Common myeloid progenitor, CD34-positive (primary cell): ENCODE data around the gene REXO1.

Source experiments
- CTCF ChIA-PET: fragments of 350-600 bp; sonication (Branson Sonifier 250); formaldehyde crosslinking; loops from one replicate; lab custom pipeline; 2021; ENCODE audit warnings: antibody characterized with exemption; lab: Charles Lee
- POLR2A ChIA-PET: fragments of 350-600 bp; sonication (Branson Sonifier 250); formaldehyde crosslinking; loops from one replicate; lab custom pipeline; 2021; ENCODE audit warnings: antibody characterized with exemption; lab: Charles Lee
- DNase-seq, 3 donors: peaks; one replicate each; pipeline versions ENCODE4 v3.0.0 to v3.0.0-alpha.2; 2013
- H3K27ac ChIP-seq, 2 experiments: 1 replicate in 1 of 2; 2 replicates in 1 of 2; pipeline ENCODE4 v1.7.0; 2013; ENCODE audit warnings: inconsistent platforms in 2 of 2, low read length in 2 of 2, mild to moderate bottlenecking in 2 of 2, low read depth in 1 of 2, moderate library complexity in 1 of 2; ENCODE audit not compliant: severe bottlenecking in 2 of 2, insufficient read depth in 1 of 2, poor library complexity in 1 of 2
- H3K27me3 ChIP-seq, 5 experiments: replicated peaks in 2 of 5; 1 replicate in 3 of 5; 2 replicates in 2 of 5; pipeline versions ENCODE4 v1.6.1 to v1.7.0; 2013; ENCODE audit warnings: low read length in 4 of 5, mild to moderate bottlenecking in 2 of 5, moderate library complexity in 2 of 5, inconsistent platforms in 1 of 5; ENCODE audit not compliant: insufficient read depth in 5 of 5, control insufficient read depth in 4 of 5
- H3K36me3 ChIP-seq, 4 experiments: 1 replicate in 2 of 4; 2 replicates in 2 of 4; pipeline versions ENCODE4 v1.6.1 to v1.7.0; 2013; ENCODE audit warnings: low read length in 3 of 4, control low read depth in 1 of 4, mild to moderate bottlenecking in 1 of 4; ENCODE audit not compliant: control insufficient read depth in 4 of 4, insufficient read depth in 4 of 4
- H3K4me1 ChIP-seq, 4 experiments: 1 replicate in 3 of 4; 2 replicates in 1 of 4; pipeline versions ENCODE4 v1.6.1 to v1.7.1; 2013; ENCODE audit warnings: low read length in 3 of 4, mild to moderate bottlenecking in 3 of 4, control low read depth in 1 of 4, inconsistent platforms in 1 of 4, moderate library complexity in 1 of 4; ENCODE audit not compliant: control insufficient read depth in 4 of 4, insufficient read depth in 4 of 4; ENCODE audit errors: control extremely low read depth in 1 of 4
- H3K4me3 ChIP-seq, 7 experiments: 1 replicate in 4 of 7; 2 replicates in 3 of 7; pipeline versions ENCODE4 v1.5.1 to v1.7.0; 2013; ENCODE audit warnings: mild to moderate bottlenecking in 7 of 7, low read length in 6 of 7, moderate library complexity in 6 of 7, inconsistent platforms in 2 of 7, low read depth in 2 of 7, control low read depth in 1 of 7; ENCODE audit not compliant: insufficient read depth in 4 of 7, control insufficient read depth in 1 of 7; ENCODE audit errors: extremely low read depth in 1 of 7
- H3K9me3 ChIP-seq, 5 experiments: 1 replicate in 4 of 5; 2 replicates in 1 of 5; pipeline versions ENCODE4 v1.6.1 to v1.7.1; 2013; ENCODE audit warnings: low read length in 4 of 5, mild to moderate bottlenecking in 2 of 5, inconsistent platforms in 1 of 5, low read depth in 1 of 5, moderate library complexity in 1 of 5; ENCODE audit not compliant: control insufficient read depth in 4 of 5, insufficient read depth in 2 of 5; ENCODE audit errors: control extremely low read depth in 1 of 5
- WGBS: methylation state at CpG from one replicate; pipeline ENCODE4 v1.1.5; 2013; ENCODE audit not compliant: insufficient coverage; 5-methylcytosine and 5-hydroxymethylcytosine counted together

REXO1 gene

DNA sequence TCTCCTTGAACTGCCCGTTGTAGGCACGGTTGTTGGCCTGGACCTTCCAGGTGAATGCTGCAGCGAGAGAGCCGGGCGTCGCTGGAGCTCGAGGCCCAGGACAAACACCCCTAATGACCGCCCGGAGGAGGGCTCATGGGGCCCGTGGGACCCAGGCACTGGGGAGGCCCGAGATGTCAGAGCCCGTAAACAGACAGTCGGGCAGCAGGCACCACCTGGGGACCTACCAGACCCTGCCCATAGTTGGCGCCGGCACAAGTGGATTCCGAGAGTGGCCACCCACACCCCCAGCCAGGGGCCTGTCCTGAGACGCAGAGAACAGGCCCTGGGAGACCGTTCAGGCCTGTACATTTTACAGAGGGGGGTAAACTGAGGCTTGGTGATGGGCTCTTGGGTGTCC lies 38.6 kb downstream of the REXO1 start:
- Histone ChIP-seq H3K27me3 (no peaks in the 10 kb centered on the region), H3K4me1 (peaks cover 0 to 25% (median 22%) of the 10 kb centered on the region in 4 experiments), H3K9me3 (no peaks in the 10 kb centered on the region), H3K36me3 (peaks cover 0 to 6% (median 4%) of the 10 kb centered on the region in 4 experiments), H3K4me3 (no peak overlapping the region), H3K27ac (no peak overlapping the region)
- WGBS = 96% methylated on average over 17 of the region's 18 CpGs
- DNase-seq = no peak
- CTCF ChIA-PET = interaction anchor here (1.2 to 2.2 kb wide), 2 partner anchors 16 to 137 kb away, joined by 4 to 10 read pairs; no protein-coding TSS in a partner anchor
- POLR2A ChIA-PET = no interaction called here

DNA sequence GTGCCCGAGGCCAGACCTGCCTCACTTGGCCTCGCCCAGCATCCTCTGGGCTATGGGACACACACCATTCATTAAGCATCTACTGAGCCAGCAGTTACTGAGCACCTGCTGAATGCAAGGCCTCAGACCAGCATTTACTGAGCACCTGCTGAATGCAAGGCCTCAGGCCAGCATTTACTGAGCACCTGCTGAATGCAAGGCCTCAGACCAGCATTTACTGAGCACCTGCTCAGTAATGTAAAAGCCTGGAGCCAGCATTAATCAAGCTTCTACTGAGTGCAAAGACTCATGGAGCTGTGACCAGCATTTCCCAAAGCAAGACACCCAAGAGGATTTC lies 39.9 kb downstream of the REXO1 start:
- no peak overlapping the region for H3K27ac ChIP-seq
- WGBS = 100% methylated on average over 2 of the region's 2 CpGs
- peaks cover 0 to 4% (median 1%) of the 10 kb centered on the region in 4 experiments for H3K36me3 ChIP-seq
- ChIA-PET POLR2A (no interaction called here), CTCF (interaction anchor here (1.0 to 1.2 kb wide), 2 partner anchors 18 to 31 kb away, joined by 3 to 4 read pairs; no protein-coding TSS in a partner anchor)
- no peak for DNase-seq
- H3K9me3 ChIP-seq = no peaks in the 10 kb centered on the region
- H3K27me3 ChIP-seq = no peaks in the 10 kb centered on the region
- no peak overlapping the region for H3K4me3 ChIP-seq
- H3K4me1 ChIP-seq = peaks cover 0 to 20% (median 15%) of the 10 kb centered on the region in 4 experiments

DNA sequence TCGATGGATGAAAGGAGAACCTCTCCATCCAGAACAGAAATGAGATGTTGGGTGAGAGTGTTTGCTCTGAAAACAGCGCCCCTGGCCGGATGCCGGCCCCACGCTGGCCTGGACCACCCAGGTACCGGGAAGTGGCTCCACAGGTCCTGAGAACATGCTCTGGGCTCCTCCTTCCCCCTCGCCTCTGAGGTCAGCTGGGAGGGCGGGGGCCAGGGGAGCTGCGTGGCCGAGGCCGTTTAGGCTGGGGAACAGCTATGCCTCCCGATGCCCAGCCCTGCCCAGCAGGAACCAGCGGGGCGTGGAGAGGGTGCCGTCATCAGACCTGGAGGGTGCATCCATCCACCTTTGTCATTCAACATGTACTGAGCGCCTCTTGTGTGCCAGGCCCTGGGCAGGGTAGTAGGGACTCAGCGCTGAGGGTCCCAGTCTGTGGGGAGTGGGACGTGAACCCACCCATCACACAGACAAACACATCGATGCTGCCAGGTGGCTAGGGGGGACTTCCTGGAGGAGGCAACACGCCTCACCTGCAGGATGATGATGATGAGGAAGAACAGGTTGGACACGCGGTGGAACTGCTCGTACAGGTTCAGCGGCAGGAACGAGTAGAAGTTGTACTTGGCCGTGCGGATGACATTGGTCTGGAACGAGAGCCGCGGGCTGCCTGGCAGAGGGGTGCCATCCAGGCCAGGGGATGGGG lies 40.4 kb downstream of the REXO1 start:
- WGBS = 98% methylated on average over 29 of the region's 30 CpGs
- Histone ChIP-seq H3K27me3 (no peaks in the 10 kb centered on the region), H3K4me1 (peaks cover 0 to 14% (median 10%) of the 10 kb centered on the region in 4 experiments), H3K9me3 (no peaks in the 10 kb centered on the region), H3K36me3 (peaks cover 0 to 4% (median 1%) of the 10 kb centered on the region in 4 experiments), H3K27ac (no peak overlapping the region), H3K4me3 (no peak overlapping the region)
- POLR2A ChIA-PET = no interaction called here
- CTCF ChIA-PET = interaction anchor here (1.5 to 3.5 kb wide), 3 partner anchors 13 to 36 kb away, joined by 3 to 16 read pairs (median 7); no protein-coding TSS in a partner anchor
- DNase-seq = no peak

DNA sequence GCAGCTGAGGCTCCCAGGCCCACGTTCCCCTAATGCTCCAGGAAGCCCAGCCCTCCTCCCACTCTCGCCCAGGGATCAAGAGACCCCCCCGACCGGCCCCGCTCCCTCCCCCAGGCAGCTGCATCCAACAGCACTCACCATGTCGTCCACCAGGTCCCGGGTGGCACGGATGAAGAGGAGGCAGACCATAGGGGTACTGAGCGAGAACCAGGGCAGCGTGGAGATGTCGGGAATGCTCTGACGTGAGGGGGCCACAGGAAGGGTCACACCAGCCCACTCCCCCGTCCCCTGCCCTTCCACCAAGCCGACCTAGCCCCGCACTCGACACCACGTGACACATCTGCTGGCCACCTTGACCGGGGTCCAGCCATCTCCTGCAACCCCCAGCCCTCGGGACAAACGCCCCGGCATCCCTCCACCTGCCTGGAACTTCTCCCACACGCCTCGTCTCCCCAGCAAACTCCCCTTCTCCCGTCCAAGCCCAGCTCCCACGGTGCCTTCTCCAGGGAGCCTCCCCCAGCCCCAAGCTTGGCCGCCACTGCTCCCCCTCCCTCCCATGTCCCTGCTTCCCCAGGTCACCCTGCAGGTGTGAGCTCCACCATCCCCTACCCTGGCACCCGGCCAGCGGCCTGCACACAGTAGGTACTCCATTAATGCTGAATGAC lies 41.1 kb downstream of the REXO1 start:
- Histone ChIP-seq H3K4me3 (no peak overlapping the region), H3K9me3 (no peaks in the 10 kb centered on the region), H3K36me3 (peaks cover 0 to 5% (median 2%) of the 10 kb centered on the region in 4 experiments), H3K27me3 (no peaks in the 10 kb centered on the region), H3K4me1 (peaks cover 0 to 10% (median 6%) of the 10 kb centered on the region in 4 experiments), H3K27ac (no peak overlapping the region)
- ChIA-PET CTCF (interaction anchor here (1.5 to 3.5 kb wide), 3 partner anchors 12 to 36 kb away, joined by 3 to 16 read pairs (median 7); no protein-coding TSS in a partner anchor), POLR2A (no interaction called here)
- DNase-seq = no peak
- WGBS = 96% methylated on average over 21 of the region's 28 CpGs

DNA sequence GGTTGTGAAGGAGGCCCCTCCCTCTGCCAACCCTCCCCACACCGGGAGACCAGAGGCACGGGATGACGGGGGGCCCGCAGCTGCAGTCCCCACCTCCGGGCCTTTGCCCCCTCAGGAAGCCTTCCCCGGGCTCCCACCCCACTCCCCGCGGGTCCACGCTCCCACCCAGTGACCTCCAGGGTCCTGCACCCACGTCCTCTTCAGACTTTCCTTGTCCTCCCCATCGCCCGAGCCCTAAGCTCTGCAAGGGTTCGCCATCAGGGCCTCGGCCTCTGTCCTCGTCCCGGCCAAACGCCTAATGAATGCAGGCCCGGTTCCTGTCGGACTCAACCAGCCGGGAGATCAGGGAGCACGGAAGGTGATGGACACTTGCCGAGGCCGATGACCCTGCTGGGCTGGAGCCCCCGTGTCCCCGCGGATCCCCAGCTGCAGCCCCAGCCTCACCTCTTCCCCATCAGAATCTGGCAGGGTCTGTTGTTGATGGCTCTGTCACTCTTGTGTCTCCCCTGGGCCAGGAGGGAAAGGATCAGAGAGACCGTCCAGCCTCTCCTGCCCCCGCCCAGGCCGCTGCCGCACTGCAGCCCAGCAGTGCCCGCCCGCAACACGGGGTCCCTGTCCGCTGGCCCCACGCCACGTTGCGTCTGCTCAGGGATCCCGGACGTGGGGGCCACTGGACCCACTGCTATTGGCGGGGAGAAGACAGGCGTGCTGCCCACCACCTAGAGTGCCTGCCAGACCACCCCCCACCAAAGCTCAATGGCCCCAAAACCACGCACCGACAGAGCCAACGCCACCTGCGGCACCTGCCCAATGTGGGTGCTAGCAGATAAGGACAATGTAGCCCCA lies 41.9 kb downstream of the REXO1 start:
- POLR2A ChIA-PET = no interaction called here
- Histone ChIP-seq H3K36me3 (peaks cover 0 to 5% (median 2%) of the 10 kb centered on the region in 4 experiments), H3K27ac (no peak overlapping the region), H3K4me3 (no peak overlapping the region), H3K4me1 (peaks cover 0 to 3% (median 1%) of the 10 kb centered on the region in 4 experiments), H3K9me3 (no peaks in the 10 kb centered on the region), H3K27me3 (no peaks in the 10 kb centered on the region)
- WGBS = 94% methylated on average over 41 of the region's 45 CpGs
- DNase-seq = no peak
- CTCF ChIA-PET = interaction anchor here (1.5 to 3.5 kb wide), 3 partner anchors 11 to 35 kb away, joined by 3 to 16 read pairs (median 7); no protein-coding TSS in a partner anchor

DNA sequence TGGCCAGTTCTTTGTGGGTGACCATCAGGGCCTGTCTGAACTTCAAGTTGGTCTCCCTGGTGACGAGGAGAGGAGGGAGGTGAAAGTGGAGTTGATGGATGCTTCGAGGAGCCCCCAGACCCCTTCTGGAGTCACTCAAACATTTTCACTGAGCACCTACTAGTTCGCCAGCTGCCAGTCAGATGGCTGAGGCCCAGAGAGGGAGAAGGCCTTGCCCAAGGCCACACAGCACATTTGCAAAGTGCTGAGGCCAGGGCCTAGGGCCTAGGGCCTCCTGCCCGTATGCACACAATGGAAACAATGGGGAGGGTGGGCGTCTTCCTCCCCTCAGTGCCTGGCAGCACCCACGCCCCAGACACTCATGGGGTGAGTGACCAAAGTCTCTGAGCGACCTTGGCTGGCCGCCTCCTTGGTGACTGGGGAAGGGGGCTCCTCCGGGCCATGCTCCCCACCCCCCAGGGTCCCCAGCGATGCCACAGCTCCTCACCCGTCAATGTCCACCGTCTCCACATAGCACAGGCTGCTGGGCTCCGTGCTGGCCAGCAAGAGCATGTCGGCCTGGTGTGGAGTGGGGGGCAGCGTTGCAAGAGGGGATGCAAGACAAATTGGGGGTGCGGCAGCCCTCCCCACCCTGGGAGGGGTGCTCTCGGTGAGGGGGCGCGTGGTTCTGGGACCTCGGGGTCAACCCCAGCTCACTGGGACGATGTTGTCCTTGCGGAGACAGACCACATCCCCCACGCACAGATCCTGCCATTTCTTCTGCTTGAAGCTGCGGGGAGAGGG lies 42.7 kb downstream of the REXO1 start:
- no peak for DNase-seq
- no peaks in the 10 kb centered on the region for H3K9me3 ChIP-seq
- H3K4me3 ChIP-seq = no peak overlapping the region
- 94% methylated on average over 20 of the region's 24 CpGs for WGBS
- ChIA-PET CTCF (interaction anchor here (1.0 to 3.5 kb wide), 3 partner anchors 11 to 132 kb away, joined by 3 to 16 read pairs (median 3); no protein-coding TSS in a partner anchor), POLR2A (no interaction called here)
- H3K27me3 ChIP-seq = no peaks in the 10 kb centered on the region
- no peak overlapping the region for H3K27ac ChIP-seq
- no peaks in the 10 kb centered on the region for H3K4me1 ChIP-seq
- peaks cover 0 to 5% (median 2%) of the 10 kb centered on the region in 4 experiments for H3K36me3 ChIP-seq
